H1 (cell line): ENCODE measurements around the gene GPC2. TPM values are rescaled to one million over a fixed set of nuclear protein-coding genes. Genes with fewer than 3 reads are reported as not detected.

ENCODE experiments used
- CTCF ChIA-PET: fragments of 300-600 bp; sonication (Branson Sonifier 250); formaldehyde crosslinking; loops from one replicate; lab custom pipeline; 2021; ENCODE audit not compliant: partially characterized antibody; lab: Charles Lee
- POLR2A ChIA-PET: fragments of 300-600 bp; sonication (Branson Sonifier 250); formaldehyde crosslinking; loops from one replicate; lab custom pipeline; 2021; ENCODE audit warnings: inconsistent platforms; ENCODE audit not compliant: partially characterized antibody; lab: Charles Lee
- DNase-seq, 2 experiments: peaks; one replicate each; pipeline versions ENCODE4 v3.0.0 to v3.0.0-alpha.2; 2010 to 2022; ENCODE audit warnings: low spot score in 2 of 2, low read depth in 1 of 2, mixed read lengths in 1 of 2
- FAIRE-seq: peaks from 2 replicates; lab custom pipeline; 2011; peaks lifted over from hg19 to GRCh38; lab: Jason Lieb, UNC
- H2AFZ ChIP-seq: 2 replicates; pipeline ENCODE4 v1.8.1; 2012; ENCODE audit warnings: low read length, inconsistent platforms
- H2AK5ac ChIP-seq: 2 replicates; pipeline ENCODE4 v1.6.1; 2013; ENCODE audit warnings: low read depth, low read length
- H2BK120ac ChIP-seq: replicated peaks from 2 replicates; pipeline ENCODE3; 2013; ENCODE audit warnings: low read depth, low read length, inconsistent platforms
- H2BK12ac ChIP-seq: 2 replicates; pipeline ENCODE4 v1.6.1; 2013; ENCODE audit warnings: low read depth, low read length
- H2BK15ac ChIP-seq: 2 replicates; pipeline ENCODE4 v1.6.1; 2013; ENCODE audit warnings: low read length
- H2BK20ac ChIP-seq: 2 replicates; pipeline ENCODE4 v1.6.1; 2013; ENCODE audit warnings: low read length
- H2BK5ac ChIP-seq: 2 replicates; pipeline ENCODE4 v1.6.1; 2013; ENCODE audit warnings: low read depth, low read length
- H3K14ac ChIP-seq: 2 replicates; pipeline ENCODE4 v1.6.1; 2013; ENCODE audit warnings: inconsistent platforms; ENCODE audit not compliant: insufficient read length
- H3K18ac ChIP-seq: 2 replicates; pipeline ENCODE4 v1.6.1; 2013; ENCODE audit warnings: low read length; ENCODE audit errors: extremely low read depth
- H3K23ac ChIP-seq: 2 replicates; pipeline ENCODE4 v1.6.1; 2013; ENCODE audit warnings: inconsistent platforms; ENCODE audit not compliant: insufficient read length
- H3K23me2 ChIP-seq: 2 replicates; pipeline ENCODE4 v1.6.1; 2013; ENCODE audit warnings: low read depth, low read length
- H3K27ac ChIP-seq: 2 replicates; pipeline ENCODE4 v1.6.1; 2011; ENCODE audit warnings: low read depth, low read length, inconsistent platforms
- H3K27me3 ChIP-seq, 4 experiments: replicated peaks in 1 of 4; 1 replicate in 1 of 4; 2 replicates in 3 of 4; pipeline versions ENCODE4 v1.6.1 to v1.8.1; 2011 to 2013; ENCODE audit warnings: low read length in 3 of 4, mild to moderate bottlenecking in 3 of 4, inconsistent platforms in 2 of 4, mixed read lengths in 2 of 4, moderate library complexity in 1 of 4; ENCODE audit not compliant: control insufficient read depth in 3 of 4, insufficient read depth in 3 of 4; ENCODE audit errors: extremely low read depth in 1 of 4
- H3K36me3 ChIP-seq, 4 experiments: 2 replicates each; pipeline versions ENCODE4 v1.6.1 to v1.8.1; 2011 to 2013; ENCODE audit warnings: mild to moderate bottlenecking in 4 of 4, low read length in 3 of 4, moderate library complexity in 2 of 4, control low read depth in 1 of 4, inconsistent platforms in 1 of 4; ENCODE audit not compliant: insufficient read depth in 4 of 4, control insufficient read depth in 2 of 4
- H3K4ac ChIP-seq: replicated peaks from 2 replicates; pipeline ENCODE3; 2013; ENCODE audit warnings: low read length, low read depth, mixed read lengths, inconsistent platforms; ENCODE audit not compliant: insufficient read length
- H3K4me1 ChIP-seq, 4 experiments: replicated peaks in 1 of 4; 1 replicate in 1 of 4; 2 replicates in 3 of 4; pipeline versions ENCODE4 v1.6.1 to v1.8.1; 2011 to 2013; ENCODE audit warnings: low read length in 3 of 4, inconsistent platforms in 2 of 4, mixed read lengths in 1 of 4; ENCODE audit not compliant: insufficient read depth in 4 of 4, control insufficient read depth in 3 of 4
- H3K4me2 ChIP-seq, 2 experiments: 2 replicates each; pipeline versions ENCODE4 v1.6.1 to v1.8.1; 2011 to 2013; ENCODE audit warnings: low read depth in 2 of 2, low read length in 2 of 2, control low read depth in 1 of 2, inconsistent platforms in 1 of 2, mild to moderate bottlenecking in 1 of 2; ENCODE audit not compliant: insufficient read depth in 1 of 2
- H3K4me3 ChIP-seq, 4 experiments: fragments of 200-600, 300-600 bp in 1 of 4; sonication (generic), shearing (Covaris generic), sonication (Bioruptor Twin) in 1 of 4; 2 replicates each; pipeline versions ENCODE4 v1.5.1 to v1.8.1; 2011 to 2016; ENCODE audit warnings: low read length in 4 of 4, low read depth in 3 of 4, control low read depth in 2 of 4, inconsistent platforms in 2 of 4, mild to moderate bottlenecking in 2 of 4, mixed read lengths in 1 of 4, moderate library complexity in 1 of 4; ENCODE audit not compliant: insufficient read depth in 2 of 4; ENCODE audit errors: extremely low read depth in 1 of 4
- H3K56ac ChIP-seq: replicated peaks from 2 replicates; pipeline ENCODE3; 2013; ENCODE audit warnings: low read depth, mild to moderate bottlenecking, mixed read lengths, low read length, inconsistent platforms; ENCODE audit not compliant: insufficient read length
- H3K79me1 ChIP-seq: 2 replicates; pipeline ENCODE4 v1.6.1; 2013; ENCODE audit warnings: low read depth, low read length, control low read depth
- H3K79me2 ChIP-seq, 2 experiments: 2 replicates each; pipeline versions ENCODE4 v1.6.1 to v1.8.1; 2012 to 2013; ENCODE audit warnings: low read length in 2 of 2, mild to moderate bottlenecking in 2 of 2, inconsistent platforms in 1 of 2; ENCODE audit not compliant: insufficient read depth in 2 of 2, control insufficient read depth in 1 of 2
- H3K9ac ChIP-seq, 4 experiments: replicated peaks in 1 of 4; 1 replicate in 1 of 4; 2 replicates in 3 of 4; pipeline versions ENCODE4 v1.6.1 to v1.8.1; 2011 to 2013; ENCODE audit warnings: low read depth in 3 of 4, low read length in 3 of 4, control low read depth in 2 of 4, mild to moderate bottlenecking in 2 of 4, moderate library complexity in 2 of 4, inconsistent platforms in 1 of 4; ENCODE audit errors: extremely low read depth in 1 of 4
- H3K9me3 ChIP-seq, 2 experiments: 2 replicates each; pipeline versions ENCODE4 v1.6.1 to v1.8.1; 2012 to 2013; ENCODE audit warnings: mild to moderate bottlenecking in 2 of 2, moderate library complexity in 2 of 2, control low read depth in 1 of 2, inconsistent platforms in 1 of 2, low read depth in 1 of 2, low read length in 1 of 2, mixed read lengths in 1 of 2; ENCODE audit not compliant: insufficient read depth in 2 of 2
- H4K20me1 ChIP-seq, 2 experiments: replicated peaks in 1 of 2; 2 replicates each; pipeline versions ENCODE3 to v1.8.1; 2011 to 2013; ENCODE audit warnings: inconsistent platforms in 2 of 2, low read length in 2 of 2, mild to moderate bottlenecking in 1 of 2; ENCODE audit not compliant: insufficient read depth in 2 of 2, control insufficient read depth in 1 of 2
- H4K5ac ChIP-seq: 2 replicates; pipeline ENCODE4 v1.6.1; 2013; ENCODE audit warnings: low read length, low read depth, mixed read lengths, inconsistent platforms; ENCODE audit not compliant: insufficient read length
- H4K8ac ChIP-seq: 2 replicates; pipeline ENCODE4 v1.8.0; 2013; ENCODE audit warnings: mild to moderate bottlenecking, moderate library complexity, low read length, inconsistent platforms; ENCODE audit not compliant: insufficient read depth; ENCODE audit errors: extremely low read depth
- H4K91ac ChIP-seq: replicated peaks from 2 replicates; pipeline ENCODE3; 2013; ENCODE audit warnings: low read length, mixed read lengths, inconsistent platforms; ENCODE audit not compliant: insufficient read length
- ASH2L ChIP-seq: fragments of 200-600, 300-600 bp; sonication (generic); IDR thresholded peaks from one replicate; pipeline ENCODE4 v1.7.1; 2017; ENCODE audit warnings: low read length
- CBX5 ChIP-seq: fragments of 300-800, 300-1000 bp; sonication (generic); IDR thresholded peaks from 2 replicates; pipeline ENCODE4 v1.7.1; 2016; ENCODE audit warnings: antibody characterized with exemption, low read length, low read depth
- CEBPB ChIP-seq: IDR thresholded peaks from 2 replicates; pipeline ENCODE4 v1.6.1; 2012; ENCODE audit warnings: low read depth, low read length
- EGR1 ChIP-seq: IDR thresholded peaks from 2 replicates; pipeline ENCODE4 v1.6.1; 2011; ENCODE audit warnings: low read depth, low read length, borderline replicate concordance
- EZH2 ChIP-seq: fragments of 200-600 bp; sonication (generic); IDR thresholded peaks from 2 replicates; pipeline ENCODE4 v1.7.1; 2012; ENCODE audit warnings: low read depth, mild to moderate bottlenecking, moderate library complexity, low read length, inconsistent platforms; ENCODE audit not compliant: severe bottlenecking
- KDM4A ChIP-seq: IDR thresholded peaks from one replicate; pipeline ENCODE4 v1.7.1; 2012; ENCODE audit warnings: low read depth, mild to moderate bottlenecking, moderate library complexity, low read length, inconsistent platforms; ENCODE audit not compliant: severe bottlenecking
- SIRT6 ChIP-seq: IDR thresholded peaks from one replicate; pipeline ENCODE4 v1.7.1; 2012; ENCODE audit warnings: low read length, inconsistent platforms
- SIX5 ChIP-seq: IDR thresholded peaks from 2 replicates; pipeline ENCODE4 v1.6.1; 2011; ENCODE audit warnings: mild to moderate bottlenecking, low read depth, low read length
- TCF12 ChIP-seq: IDR thresholded peaks from 2 replicates; pipeline ENCODE4 v1.6.1; 2011; ENCODE audit warnings: low read depth, mild to moderate bottlenecking, low read length
- TEAD4 ChIP-seq: IDR thresholded peaks from 2 replicates; pipeline ENCODE4 v1.6.1; 2012; ENCODE audit warnings: low read depth, low read length, inconsistent platforms, mixed read lengths
- WGBS, 2 experiments: shearing (Covaris generic) in 1 of 2; methylation state at CpG; one replicate each; pipeline versions ENCODE4 v1.1.6 to v1.1.7; 2013 to 2015; ENCODE audit warnings: low lambda C conversion rate in 2 of 2, mixed read lengths in 2 of 2, inconsistent platforms in 1 of 2, low coverage in 1 of 2, missing lambda C conversion rate in 1 of 2; ENCODE audit not compliant: insufficient replicate concordance in 2 of 2, insufficient coverage in 1 of 2, insufficient read length in 1 of 2; ENCODE audit errors: extremely low coverage in 1 of 2, missing lambda C conversion rate in 1 of 2; 5-methylcytosine and 5-hydroxymethylcytosine counted together
- polyA plus RNA-seq, 7 experiments: library from polyadenylated mRNA; depleted of rRNA in 3 of 7; stranded (reverse) in 5 of 7; unstranded in 2 of 7; fragments of >200 nt in 5 of 7; fragments of 200-250 nt in 2 of 7; gene quantifications; 1 replicate in 5 of 7; 2 replicates in 1 of 7; 4 replicates in 1 of 7; pipeline versions ENCODE4 v1.2.1 to v1.2.3, GENCODE V29; 2011 to 2013; ENCODE audit warnings: missing spikeins in 2 of 7, mixed read lengths in 2 of 7
- total RNA-seq: library from RNA; stranded (reverse); fragmentation: NEBNext Ultra II Directional; extraction: Animal tissue kit (Norgen Biotek cat#: 25700); gene quantifications from 2 replicates; pipeline ENCODE4 v1.2.1, GENCODE V29; 2021
- TF ChIP-seq, protein P1 (sequence below): IDR thresholded peaks from 2 replicates; pipeline ENCODE4 v1.6.1; 2012; ENCODE audit warnings: inconsistent platforms

Gene GPC2
- total and polyA plus RNA-seq, 2 of the 8 experiments (the other 6 are each of a cell fraction or from before 2014, with no cell fraction given) = 25.3 to 44.8 TPM

DNA sequence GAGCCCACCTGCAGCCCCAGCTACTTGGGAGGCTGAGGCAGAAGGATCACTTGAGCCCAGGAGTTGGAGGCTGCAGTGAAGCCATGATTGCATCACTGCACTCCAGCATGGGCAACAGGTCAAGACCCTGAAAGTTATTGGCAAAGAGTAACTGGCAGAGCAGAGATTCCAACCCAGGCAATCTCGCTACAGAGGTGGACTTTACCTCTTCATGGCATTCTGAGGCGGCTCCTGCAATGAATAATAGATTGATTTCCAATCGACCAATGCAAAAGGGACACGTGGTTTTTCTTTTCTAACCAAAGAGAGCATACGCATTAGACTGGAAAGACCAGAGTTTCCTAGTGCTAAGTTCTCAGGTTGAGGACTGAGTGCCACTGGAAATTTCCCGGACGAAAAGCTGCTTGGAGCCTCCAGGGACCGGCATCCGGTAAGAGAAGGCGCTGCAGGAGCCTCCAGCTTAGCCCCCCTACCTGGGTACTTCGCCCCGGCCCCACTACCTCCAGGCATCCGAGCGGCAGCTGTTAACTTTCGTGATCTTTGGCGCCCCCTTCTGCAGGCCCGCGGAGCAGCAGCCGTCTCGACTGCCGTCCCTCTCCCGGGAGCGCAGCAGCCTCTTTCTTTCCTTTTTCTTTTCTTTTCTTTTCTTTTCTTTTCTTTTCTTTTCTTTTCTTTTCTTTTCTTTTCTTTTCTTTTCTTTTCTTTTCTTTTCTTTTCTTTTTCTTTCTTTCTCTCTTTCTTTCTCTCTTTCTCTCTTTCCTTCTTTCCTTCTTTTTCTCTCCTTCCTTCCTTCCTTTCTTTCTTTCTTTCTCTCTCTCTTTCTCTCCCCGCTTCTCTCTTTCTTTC, 46.4 kb downstream of the GPC2 start:
- peak overlapping the region; percentile 55 for H2BK120ac ChIP-seq
- no peak overlapping the region for H2BK5ac ChIP-seq
- CTCF ChIA-PET = interaction anchor here (0.6 to 9.0 kb wide), 36 partner anchors 10 to 1465 kb away, joined by 3 to 108 read pairs (median 5); partner anchors contain the start of genes AP4M1, GAL3ST4, LAMTOR4 and MCM7
- no peak overlapping the region for H3K27ac ChIP-seq
- DNase-seq (peak in 1 of 2 experiments; percentile 99), FAIRE-seq (no peak)
- peak overlapping the region; percentile 84 for H4K91ac ChIP-seq
- no peak overlapping the region for H3K14ac ChIP-seq
- peaks cover 0 to 11% (median 0%) of the 10 kb centered on the region in 4 experiments; a peak in 2 of 7 replicates for H3K27me3 ChIP-seq
- no peak overlapping the region for H3K4ac ChIP-seq
- peaks cover 8% of the 10 kb centered on the region; the same call in 1 of the 2 replicates for H3K23me2 ChIP-seq
- no peak overlapping the region for H4K8ac ChIP-seq
- peak overlapping the region in 2 of 4 experiments; percentile 11 to 43; a peak in 3 of 8 replicates for H3K4me3 ChIP-seq
- 0 out of 7 replicates have a peak overlapping the region, but pooled peaks of 1 of the 4 experiments have one; percentile 5 for H3K9ac ChIP-seq
- H3K36me3 ChIP-seq = no peaks in the 10 kb centered on the region
- peaks cover 0 to 8% (median 0%) of the 10 kb centered on the region in 4 experiments; a peak in 2 of 7 replicates for H3K4me1 ChIP-seq
- peak overlapping the region; percentile 88; the same call in 1 of the 2 replicates for H2BK15ac ChIP-seq
- no peak overlapping the region for H3K23ac ChIP-seq
- H4K20me1 ChIP-seq = no peaks in the 10 kb centered on the region
- H3K56ac ChIP-seq = no peak overlapping the region
- no peaks in the 10 kb centered on the region for H3K79me2 ChIP-seq
- H3K9me3 ChIP-seq = no peaks in the 10 kb centered on the region
- peak overlapping the region; percentile 61; the same call in 1 of the 2 replicates for H2BK20ac ChIP-seq
- POLR2A ChIA-PET = interaction anchor here (0.6 to 4.1 kb wide), 21 partner anchors 10 to 544 kb away, joined by 3 to 68 read pairs (median 4); partner anchors contain the start of genes AP4M1, LAMTOR4, MCM7 and ZKSCAN1
- H2AK5ac ChIP-seq = no peak overlapping the region
- H2AFZ ChIP-seq = peak overlapping the region; percentile 86
- H2BK12ac ChIP-seq = no peak overlapping the region
- H4K5ac ChIP-seq = no peak overlapping the region
- WGBS, 2 experiments = 9% methylated on average over 24 of the region's 24 CpGs; no CpG with 5 or more reads in 1 of the 2 experiments
- H3K79me1 ChIP-seq = no peaks in the 10 kb centered on the region
- peak overlapping the region; percentile 65; the same call in 1 of the 2 replicates for H3K18ac ChIP-seq
- peak overlapping the region; percentile 0 to 54; a peak in 3 of 4 replicates for H3K4me2 ChIP-seq
- no peak for TF ChIP-seq KDM4A
- no peak for TF ChIP-seq CBX5
- TF ChIP-seq, protein P1, sequence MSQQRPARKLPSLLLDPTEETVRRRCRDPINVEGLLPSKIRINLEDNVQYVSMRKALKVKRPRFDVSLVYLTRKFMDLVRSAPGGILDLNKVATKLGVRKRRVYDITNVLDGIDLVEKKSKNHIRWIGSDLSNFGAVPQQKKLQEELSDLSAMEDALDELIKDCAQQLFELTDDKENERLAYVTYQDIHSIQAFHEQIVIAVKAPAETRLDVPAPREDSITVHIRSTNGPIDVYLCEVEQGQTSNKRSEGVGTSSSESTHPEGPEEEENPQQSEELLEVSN = no peak
- TF ChIP-seq EGR1 = no peak
- peak; percentile 89 for TF ChIP-seq CEBPB
- TF ChIP-seq TCF12 = peak; percentile 81; the same call in 1 of the 2 replicates
- TF ChIP-seq TEAD4 = no peak
- no peak for TF ChIP-seq EZH2
- peak; percentile 25 for TF ChIP-seq ASH2L
- no peak for TF ChIP-seq SIRT6
- TF ChIP-seq SIX5 = no peak
